Measurements from ENCODE around the gene KCTD2. TPM values are rescaled to one million over a fixed set of nuclear protein-coding genes. Genes with fewer than 3 reads are reported as not detected.

KCTD2 gene
- total and polyA plus RNA-seq, 2 of the 13 experiments (the other 11 are each of a cell fraction or from before 2014, with no cell fraction given), result 28.3 to 32.6 TPM

DNA sequence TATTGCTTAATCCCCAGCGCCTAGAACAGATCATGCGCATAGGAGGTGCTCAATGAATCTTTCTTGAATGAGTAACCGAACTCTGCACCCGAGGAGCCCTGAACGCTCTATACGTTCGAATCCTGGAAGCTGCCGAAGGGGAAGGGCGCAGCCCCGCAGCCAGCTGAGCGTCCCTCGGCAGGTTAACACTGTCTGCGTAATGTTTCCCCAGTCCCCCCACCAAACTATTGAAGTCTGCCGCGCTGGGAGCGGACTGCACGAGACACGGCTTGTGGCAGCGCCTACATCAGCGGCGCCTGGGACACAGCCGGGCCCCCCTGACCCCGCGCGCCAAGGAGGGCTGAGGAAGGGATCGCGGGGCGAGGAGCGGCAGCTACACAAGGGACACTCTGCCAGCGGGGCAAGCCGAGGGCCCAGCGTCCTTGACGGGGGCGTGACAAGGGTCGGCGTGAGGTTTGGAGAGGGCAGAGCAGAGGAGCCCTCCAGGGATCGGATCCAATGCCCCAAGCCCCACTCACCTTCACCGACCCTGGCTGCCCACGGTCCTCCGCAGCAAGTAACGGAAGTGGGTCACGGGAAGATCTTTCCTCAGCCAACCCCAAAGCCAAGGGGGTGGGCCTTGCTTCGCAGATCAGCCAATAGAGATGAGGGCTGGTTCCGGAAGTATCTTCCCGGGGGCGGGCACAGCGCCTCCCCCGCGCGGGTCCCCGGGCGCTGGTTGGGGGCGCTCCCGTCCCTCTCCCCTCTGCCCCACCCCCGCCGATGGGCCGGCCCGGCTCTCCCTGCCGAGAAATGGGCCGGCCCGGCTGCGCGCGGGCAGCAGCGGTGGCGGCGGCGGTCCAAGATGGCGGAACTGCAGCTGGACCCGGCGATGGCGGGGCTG is at the start of gene KCTD2, which contains the start of gene ATP5PD (continued):
- peak; percentile 93; the same call in 1 of the 2 replicates for TF ChIP-seq PCBP1 (IDR thresholded peaks at IDR 0.05; ENCODE audit: borderline replicate concordance, low read depth, low read length)
- TF ChIP-seq ZNF251 (CRISPR knock-in tag; IDR thresholded peaks at IDR 0.05), result peak; percentile 38; the same call in 1 of the 2 replicates
- no peak for TF ChIP-seq FOXM1 (CRISPR knock-in tag; IDR thresholded peaks at IDR 0.05)
- no peak for TF ChIP-seq PLRG1 (conservative IDR thresholded peaks at IDR 0.05)
- no peak for TF ChIP-seq MED13 (CRISPR knock-in tag; IDR thresholded peaks at IDR 0.05)
- TF ChIP-seq NR2F2 (IDR thresholded peaks at IDR 0.05; ENCODE audit: borderline replicate concordance, low read depth), result no peak
- TF ChIP-seq NFYB (CRISPR knock-in tag; IDR thresholded peaks at IDR 0.05), result peak; percentile 97
- TF ChIP-seq ZNF256 (CRISPR knock-in tag; conservative IDR thresholded peaks at IDR 0.05), result no peak; the same call in 1 of the 2 replicates
- TF ChIP-seq, protein P1, sequence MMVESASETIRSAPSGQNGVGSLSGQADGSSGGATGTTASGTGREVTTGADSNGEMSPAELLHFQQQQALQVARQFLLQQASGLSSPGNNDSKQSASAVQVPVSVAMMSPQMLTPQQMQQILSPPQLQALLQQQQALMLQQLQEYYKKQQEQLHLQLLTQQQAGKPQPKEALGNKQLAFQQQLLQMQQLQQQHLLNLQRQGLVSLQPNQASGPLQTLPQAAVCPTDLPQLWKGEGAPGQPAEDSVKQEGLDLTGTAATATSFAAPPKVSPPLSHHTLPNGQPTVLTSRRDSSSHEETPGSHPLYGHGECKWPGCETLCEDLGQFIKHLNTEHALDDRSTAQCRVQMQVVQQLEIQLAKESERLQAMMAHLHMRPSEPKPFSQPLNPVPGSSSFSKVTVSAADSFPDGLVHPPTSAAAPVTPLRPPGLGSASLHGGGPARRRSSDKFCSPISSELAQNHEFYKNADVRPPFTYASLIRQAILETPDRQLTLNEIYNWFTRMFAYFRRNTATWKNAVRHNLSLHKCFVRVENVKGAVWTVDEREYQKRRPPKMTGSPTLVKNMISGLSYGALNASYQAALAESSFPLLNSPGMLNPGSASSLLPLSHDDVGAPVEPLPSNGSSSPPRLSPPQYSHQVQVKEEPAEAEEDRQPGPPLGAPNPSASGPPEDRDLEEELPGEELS (CRISPR knock-in tag; IDR thresholded peaks at IDR 0.05), result no peak; the same call in 1 of the 2 replicates
- TF ChIP-seq KMT2A (CRISPR knock-in tag; IDR thresholded peaks at IDR 0.05), result peak; percentile 90
- TF ChIP-seq JUNB (CRISPR knock-in tag; IDR thresholded peaks at IDR 0.05; ENCODE audit: borderline replicate concordance), result no peak
- TF ChIP-seq KDM5B (CRISPR knock-in tag; IDR thresholded peaks at IDR 0.05; ENCODE audit: borderline replicate concordance), result peak; percentile 93; the same call in 1 of the 2 replicates
- no peak for TF ChIP-seq FOXA1 (IDR thresholded peaks at IDR 0.05)
- no peak for TF ChIP-seq FOXA1 (CRISPR knock-in tag; IDR thresholded peaks at IDR 0.05)
- TF ChIP-seq, protein P2, sequence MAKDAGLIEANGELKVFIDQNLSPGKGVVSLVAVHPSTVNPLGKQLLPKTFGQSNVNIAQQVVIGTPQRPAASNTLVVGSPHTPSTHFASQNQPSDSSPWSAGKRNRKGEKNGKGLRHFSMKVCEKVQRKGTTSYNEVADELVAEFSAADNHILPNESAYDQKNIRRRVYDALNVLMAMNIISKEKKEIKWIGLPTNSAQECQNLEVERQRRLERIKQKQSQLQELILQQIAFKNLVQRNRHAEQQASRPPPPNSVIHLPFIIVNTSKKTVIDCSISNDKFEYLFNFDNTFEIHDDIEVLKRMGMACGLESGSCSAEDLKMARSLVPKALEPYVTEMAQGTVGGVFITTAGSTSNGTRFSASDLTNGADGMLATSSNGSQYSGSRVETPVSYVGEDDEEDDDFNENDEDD (CRISPR knock-in tag; IDR thresholded peaks at IDR 0.05; ENCODE audit: borderline replicate concordance), result peak; percentile 38
- TF ChIP-seq SMARCE1 (IDR thresholded peaks at IDR 0.05; ENCODE audit: borderline replicate concordance), result no peak
- peak; percentile 92 for TF ChIP-seq CCDC6 (CRISPR knock-in tag; IDR thresholded peaks at IDR 0.05)
- TF ChIP-seq PRPF4 (IDR thresholded peaks at IDR 0.05; ENCODE audit: low read depth, low read length, poor library complexity, severe bottlenecking), result no peak
- TF ChIP-seq, protein P3, sequence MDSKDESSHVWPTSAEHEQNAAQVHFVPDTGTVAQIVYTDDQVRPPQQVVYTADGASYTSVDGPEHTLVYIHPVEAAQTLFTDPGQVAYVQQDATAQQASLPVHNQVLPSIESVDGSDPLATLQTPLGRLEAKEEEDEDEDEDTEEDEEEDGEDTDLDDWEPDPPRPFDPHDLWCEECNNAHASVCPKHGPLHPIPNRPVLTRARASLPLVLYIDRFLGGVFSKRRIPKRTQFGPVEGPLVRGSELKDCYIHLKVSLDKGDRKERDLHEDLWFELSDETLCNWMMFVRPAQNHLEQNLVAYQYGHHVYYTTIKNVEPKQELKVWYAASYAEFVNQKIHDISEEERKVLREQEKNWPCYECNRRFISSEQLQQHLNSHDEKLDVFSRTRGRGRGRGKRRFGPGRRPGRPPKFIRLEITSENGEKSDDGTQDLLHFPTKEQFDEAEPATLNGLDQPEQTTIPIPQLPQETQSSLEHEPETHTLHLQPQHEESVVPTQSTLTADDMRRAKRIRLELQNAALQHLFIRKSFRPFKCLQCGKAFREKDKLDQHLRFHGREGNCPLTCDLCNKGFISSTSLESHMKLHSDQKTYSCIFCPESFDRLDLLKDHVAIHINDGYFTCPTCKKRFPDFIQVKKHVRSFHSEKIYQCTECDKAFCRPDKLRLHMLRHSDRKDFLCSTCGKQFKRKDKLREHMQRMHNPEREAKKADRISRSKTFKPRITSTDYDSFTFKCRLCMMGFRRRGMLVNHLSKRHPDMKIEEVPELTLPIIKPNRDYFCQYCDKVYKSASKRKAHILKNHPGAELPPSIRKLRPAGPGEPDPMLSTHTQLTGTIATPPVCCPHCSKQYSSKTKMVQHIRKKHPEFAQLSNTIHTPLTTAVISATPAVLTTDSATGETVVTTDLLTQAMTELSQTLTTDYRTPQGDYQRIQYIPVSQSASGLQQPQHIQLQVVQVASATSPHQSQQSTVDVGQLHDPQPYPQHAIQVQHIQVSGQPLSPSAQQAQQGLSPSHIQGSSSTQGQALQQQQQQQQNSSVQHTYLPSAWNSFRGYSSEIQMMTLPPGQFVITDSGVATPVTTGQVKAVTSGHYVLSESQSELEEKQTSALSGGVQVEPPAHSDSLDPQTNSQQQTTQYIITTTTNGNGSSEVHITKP (CRISPR knock-in tag; IDR thresholded peaks at IDR 0.05; ENCODE audit: low read depth), result peak; percentile 98
- TF ChIP-seq, protein P4, sequence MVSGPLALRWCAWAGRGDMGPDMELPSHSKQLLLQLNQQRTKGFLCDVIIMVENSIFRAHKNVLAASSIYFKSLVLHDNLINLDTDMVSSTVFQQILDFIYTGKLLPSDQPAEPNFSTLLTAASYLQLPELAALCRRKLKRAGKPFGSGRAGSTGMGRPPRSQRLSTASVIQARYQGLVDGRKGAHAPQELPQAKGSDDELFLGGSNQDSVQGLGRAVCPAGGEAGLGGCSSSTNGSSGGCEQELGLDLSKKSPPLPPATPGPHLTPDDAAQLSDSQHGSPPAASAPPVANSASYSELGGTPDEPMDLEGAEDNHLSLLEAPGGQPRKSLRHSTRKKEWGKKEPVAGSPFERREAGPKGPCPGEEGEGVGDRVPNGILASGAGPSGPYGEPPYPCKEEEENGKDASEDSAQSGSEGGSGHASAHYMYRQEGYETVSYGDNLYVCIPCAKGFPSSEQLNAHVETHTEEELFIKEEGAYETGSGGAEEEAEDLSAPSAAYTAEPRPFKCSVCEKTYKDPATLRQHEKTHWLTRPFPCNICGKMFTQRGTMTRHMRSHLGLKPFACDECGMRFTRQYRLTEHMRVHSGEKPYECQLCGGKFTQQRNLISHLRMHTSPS (CRISPR knock-in tag; IDR thresholded peaks at IDR 0.05; ENCODE audit: low read depth), result peak; percentile 74; the same call in 1 of the 2 replicates
- no peak for TF ChIP-seq REL (CRISPR knock-in tag; conservative IDR thresholded peaks at IDR 0.05)
- peak; percentile 84 for TF ChIP-seq CHCHD3 (CRISPR knock-in tag; IDR thresholded peaks at IDR 0.05)

All from HepG2 (cell line).